ENCODE results near the gene RAB23.

The RAB23 gene

DNA sequence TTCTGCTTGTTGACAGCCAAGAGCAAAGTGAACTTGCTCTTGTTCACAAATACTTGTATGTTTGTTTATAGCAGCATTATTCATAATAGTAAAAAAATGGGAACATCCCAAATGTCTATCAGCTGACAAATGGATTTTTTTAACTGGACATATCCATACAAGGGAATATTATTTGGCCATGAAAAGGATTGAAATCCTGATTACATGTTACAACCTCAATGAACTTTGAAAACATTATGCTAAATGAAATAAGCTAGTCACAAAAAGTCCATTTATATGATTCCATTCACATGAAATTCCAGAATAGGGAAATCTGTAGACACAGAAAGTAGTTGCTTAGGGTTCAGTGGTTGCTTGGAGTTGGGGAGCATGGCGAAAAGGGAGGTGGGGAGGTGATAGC, 78.4 kb downstream of the RAB23 start:
- peaks cover 81% of the 10 kb centered on the region for H3K36me3 Mint-ChIP-seq (ENCODE audit: low read depth)
- no peak overlapping the region for H3K27ac Mint-ChIP-seq

GRCh38 chr6:57142178-57142525, 80.0 kb downstream of the RAB23 start:
- Mint-ChIP-seq H3K27me3 (no peaks in the 10 kb centered on the region), H3K9me3 (no peaks in the 10 kb centered on the region), H3K4me1 (ENCODE audit: low read depth) (peaks cover 10% of the 10 kb centered on the region), H3K27ac (no peak overlapping the region), H3K4me3 (no peak overlapping the region), H3K36me3 (ENCODE audit: low read depth) (peaks cover 73% of the 10 kb centered on the region)

More for the DNA sequence above, 78.4 kb downstream of the RAB23 start:
- no peaks in the 10 kb centered on the region for H3K9me3 Mint-ChIP-seq
- peaks cover 18% of the 10 kb centered on the region for H3K4me1 Mint-ChIP-seq (ENCODE audit: low read depth)
- H3K4me3 Mint-ChIP-seq: no peak overlapping the region
- H3K27me3 Mint-ChIP-seq: no peaks in the 10 kb centered on the region

DNA sequence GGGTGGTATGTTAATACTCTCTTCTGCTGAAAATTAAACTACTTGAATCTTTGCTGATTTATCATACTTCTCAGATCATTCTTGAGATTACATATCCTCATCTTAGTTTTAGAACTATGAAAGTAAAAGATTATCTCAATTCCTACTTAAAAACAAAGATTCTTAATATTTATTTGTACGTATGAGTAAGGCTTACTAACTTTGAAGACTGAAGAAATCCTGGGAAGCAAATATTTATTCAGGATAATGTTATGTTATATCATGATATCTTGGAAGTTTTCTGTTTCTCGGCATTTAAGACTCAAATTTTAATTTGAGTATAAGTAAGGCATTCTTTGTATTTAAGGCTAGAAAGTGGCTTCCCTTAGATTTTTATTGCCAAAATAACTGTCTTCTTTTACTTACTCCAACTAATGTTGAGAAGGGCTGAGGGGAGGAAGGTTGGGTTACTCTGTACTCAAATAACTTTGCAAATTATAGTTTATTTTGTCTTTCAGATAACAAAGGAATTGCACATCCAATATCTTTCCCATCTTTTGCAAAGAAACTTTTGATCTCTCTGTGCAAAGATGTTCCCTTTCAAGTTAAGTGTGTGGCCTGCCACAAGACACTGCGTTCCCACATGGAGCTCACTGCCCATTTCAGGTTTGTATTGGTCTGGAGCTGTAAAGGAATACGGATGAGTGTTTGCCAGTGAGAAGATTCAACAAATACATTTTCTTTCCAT, 80.5 kb downstream of the RAB23 start:
- no peak overlapping the region for H3K4me3 Mint-ChIP-seq
- H3K27ac Mint-ChIP-seq: no peak overlapping the region
- peaks cover 12% of the 10 kb centered on the region for H3K4me1 Mint-ChIP-seq (ENCODE audit: low read depth)
- no peaks in the 10 kb centered on the region for H3K27me3 Mint-ChIP-seq
- H3K36me3 Mint-ChIP-seq (ENCODE audit: low read depth): peaks cover 74% of the 10 kb centered on the region
- no peaks in the 10 kb centered on the region for H3K9me3 Mint-ChIP-seq

- Mint-ChIP-seq H3K27me3 (no peaks in the 10 kb centered on the region), H3K4me1 (ENCODE audit: low read depth) (peaks cover 12% of the 10 kb centered on the region), H3K4me3 (no peak overlapping the region), H3K9me3 (no peaks in the 10 kb centered on the region), H3K27ac (no peak overlapping the region), H3K36me3 (ENCODE audit: low read depth) (peaks cover 72% of the 10 kb centered on the region)
Measured at GRCh38 chr6:57138026-57138425, 84.1 kb downstream of the RAB23 start.

- H3K36me3 Mint-ChIP-seq (ENCODE audit: low read depth): peaks cover 68% of the 10 kb centered on the region
- H3K27ac Mint-ChIP-seq: no peak overlapping the region
- no peak overlapping the region for H3K4me3 Mint-ChIP-seq
- H3K9me3 Mint-ChIP-seq: no peaks in the 10 kb centered on the region
- no peaks in the 10 kb centered on the region for H3K27me3 Mint-ChIP-seq
- H3K4me1 Mint-ChIP-seq (ENCODE audit: low read depth): peaks cover 12% of the 10 kb centered on the region
Measured at GRCh38 chr6:57137350-57137749, 84.8 kb downstream of the RAB23 start.
